ENCODE results near the gene MAGI3.
"Not testable (repeated sequence)": the region's sequence is repeated elsewhere in the genome, so short reads cannot be mapped to it uniquely, and the experiment has no call there.

The MAGI3 gene

GRCh38 chr1:113714606-113715269 lies 324.4 kb downstream of the MAGI3 start:
- DNase-seq = no peak

DNA sequence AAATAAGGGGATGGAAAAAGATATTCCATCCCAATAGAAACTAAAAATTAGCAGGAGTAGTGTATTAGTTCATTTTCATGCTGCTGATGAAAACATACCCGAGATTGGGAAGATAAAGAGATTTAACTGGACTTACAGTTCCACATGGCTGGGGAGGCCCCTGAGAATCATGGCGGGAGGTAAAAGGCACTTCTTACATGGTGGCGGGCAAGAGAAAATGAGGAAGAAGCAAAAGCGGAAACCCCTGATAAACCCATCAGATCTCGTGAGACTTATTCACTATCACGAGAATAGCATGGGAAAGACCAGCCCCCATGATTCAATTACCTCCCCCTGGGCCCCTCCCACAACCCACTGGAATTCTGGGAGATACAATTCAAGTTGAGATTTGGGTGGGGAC lies 327.2 kb downstream of the MAGI3 start:
- not testable (repeated sequence) for DNase-seq

DNA sequence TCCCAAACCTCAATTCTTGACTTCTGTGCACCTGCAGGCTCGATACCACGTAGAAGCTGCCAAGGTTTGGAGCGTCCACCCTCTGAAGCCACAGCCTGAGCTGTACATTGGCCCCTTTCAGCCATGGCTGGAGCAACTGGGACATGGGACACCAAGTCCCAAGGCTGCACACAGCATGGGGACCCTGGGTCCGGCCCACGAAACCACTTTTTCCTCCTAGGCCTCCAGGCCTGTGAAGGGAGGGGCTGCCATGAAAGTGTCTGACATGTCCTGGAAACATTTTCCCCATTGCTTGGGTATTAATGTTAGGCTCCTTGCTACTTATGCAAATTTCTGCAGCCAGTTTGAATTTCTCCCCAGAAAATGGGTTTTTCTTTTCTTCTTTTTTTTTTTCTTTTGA lies 328.3 kb downstream of the MAGI3 start:
- not testable (repeated sequence) for DNase-seq

GRCh38 chr1:113721010-113721409 lies 330.7 kb downstream of the MAGI3 start:
- DNase-seq = no peak

DNA sequence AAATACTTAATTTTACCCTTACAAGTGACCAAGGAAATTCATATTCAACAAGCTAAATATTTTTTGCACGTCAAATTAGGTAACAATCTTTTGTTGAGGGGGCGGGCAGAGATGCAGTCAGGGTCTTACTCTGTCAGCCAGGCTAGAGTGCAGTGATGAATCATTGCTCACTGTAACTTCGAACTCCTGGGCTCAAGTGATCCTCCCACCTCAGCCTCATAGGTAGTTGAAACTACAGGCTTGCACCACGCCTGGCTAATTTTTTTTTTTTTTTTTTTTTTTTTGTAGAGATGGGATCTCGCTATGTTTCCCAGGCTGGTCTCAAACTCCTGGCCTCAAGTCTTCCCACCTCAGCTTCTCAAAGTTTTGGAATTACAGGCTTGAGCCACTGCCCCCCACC lies 342.5 kb downstream of the MAGI3 start:
- no peak for DNase-seq

DNA sequence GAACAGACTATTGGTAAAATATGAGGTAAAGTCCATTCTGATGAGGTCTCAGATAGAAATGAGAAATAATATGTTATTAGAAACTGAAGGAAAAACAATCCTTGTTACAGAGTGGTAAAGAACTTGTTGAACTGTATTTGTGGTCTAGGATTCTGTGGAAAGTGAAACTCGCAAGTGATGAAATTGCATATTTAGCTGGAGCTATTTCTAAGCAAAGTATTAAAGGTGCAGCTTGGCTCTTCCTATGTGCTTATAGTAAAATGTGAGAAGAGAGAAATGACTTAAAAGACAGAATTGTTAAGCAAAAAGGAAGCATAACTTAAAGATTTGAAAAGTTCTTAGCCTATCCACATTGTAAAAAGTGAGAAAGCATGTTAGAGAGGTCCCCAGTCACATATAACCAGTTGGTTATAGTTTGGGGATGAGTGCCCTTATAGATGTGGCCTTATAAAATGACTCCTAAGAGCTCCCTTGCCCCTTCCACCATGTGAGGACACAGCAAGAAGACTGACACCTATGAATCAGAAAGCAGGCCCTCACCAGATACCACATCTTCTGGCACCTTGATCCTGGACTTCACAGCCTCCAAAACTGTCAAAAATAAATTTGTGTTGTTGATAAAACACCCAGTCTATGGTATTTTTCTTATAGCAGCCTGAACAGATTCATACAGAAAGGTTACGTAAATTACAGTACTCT lies 344.2 kb downstream of the MAGI3 start:
- DNase-seq = no peak

Data from NCI-H524 treated with DMSO at 0.1 percent for 48 hours (cell line).